Ishikawa (cell line): ENCODE data around the gene CASTOR2.

ENCODE experiments used
- CEBPB ChIP-seq: IDR thresholded peaks from 2 replicates; pipeline ENCODE4 v1.6.1; 2012
- EGR1 ChIP-seq: IDR thresholded peaks from 2 replicates; pipeline ENCODE4 v1.6.1; 2012
- EP300 ChIP-seq: IDR thresholded peaks from 2 replicates; pipeline ENCODE4 v1.6.1; 2012; ENCODE audit warnings: borderline replicate concordance
- FOXM1 ChIP-seq: IDR thresholded peaks from 2 replicates; pipeline ENCODE4 v1.6.1; 2012; ENCODE audit warnings: low read depth, borderline replicate concordance
- MAX ChIP-seq: IDR thresholded peaks from 2 replicates; pipeline ENCODE4 v1.6.1; 2012
- NFIC ChIP-seq: IDR thresholded peaks from 2 replicates; pipeline ENCODE4 v1.6.1; 2012
- RAD21 ChIP-seq: IDR thresholded peaks from 2 replicates; pipeline ENCODE4 v1.6.1; 2012; ENCODE audit warnings: low read depth
- REST ChIP-seq: IDR thresholded peaks from 2 replicates; pipeline ENCODE4 v1.6.1; 2012; ENCODE audit warnings: low read depth, mild to moderate bottlenecking
- TAF1 ChIP-seq: IDR thresholded peaks from 2 replicates; pipeline ENCODE4 v1.6.1; 2012; ENCODE audit warnings: low read depth, mild to moderate bottlenecking
- TCF12 ChIP-seq: IDR thresholded peaks from 2 replicates; pipeline ENCODE4 v1.6.1; 2012; ENCODE audit warnings: low read depth
- YY1 ChIP-seq: IDR thresholded peaks from 2 replicates; pipeline ENCODE4 v1.6.1; 2012; ENCODE audit warnings: low read depth
- TF ChIP-seq, protein P1 (sequence below): IDR thresholded peaks from 2 replicates; pipeline ENCODE4 v1.6.1; 2012

DNA sequence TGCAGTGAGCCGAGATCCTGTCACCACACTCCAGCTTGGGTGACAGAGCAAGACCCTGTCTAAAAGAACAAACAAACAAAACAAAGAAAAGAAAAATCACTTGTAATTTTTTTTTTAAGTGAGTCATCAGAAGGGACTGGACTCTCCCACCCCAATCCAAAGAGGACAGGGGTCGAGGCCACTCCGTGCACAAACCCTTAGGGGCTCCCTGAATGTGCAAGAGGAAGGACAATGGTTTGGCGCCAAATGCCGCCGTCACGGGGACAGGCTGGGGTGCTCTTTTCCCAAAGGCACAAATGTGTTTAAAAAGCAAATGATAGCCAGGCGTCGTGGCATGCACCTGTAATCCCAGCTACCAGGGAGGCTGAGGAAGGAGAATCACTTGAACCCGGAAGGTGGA lies 85.3 kb downstream of the CASTOR2 start:
- no peak for TF ChIP-seq REST
- TF ChIP-seq YY1, result no peak
- TF ChIP-seq MAX, result no peak
- TF ChIP-seq EP300, result no peak
- no peak for TF ChIP-seq RAD21
- TF ChIP-seq TCF12, result no peak
- TF ChIP-seq TAF1, result no peak
- TF ChIP-seq, protein P1, sequence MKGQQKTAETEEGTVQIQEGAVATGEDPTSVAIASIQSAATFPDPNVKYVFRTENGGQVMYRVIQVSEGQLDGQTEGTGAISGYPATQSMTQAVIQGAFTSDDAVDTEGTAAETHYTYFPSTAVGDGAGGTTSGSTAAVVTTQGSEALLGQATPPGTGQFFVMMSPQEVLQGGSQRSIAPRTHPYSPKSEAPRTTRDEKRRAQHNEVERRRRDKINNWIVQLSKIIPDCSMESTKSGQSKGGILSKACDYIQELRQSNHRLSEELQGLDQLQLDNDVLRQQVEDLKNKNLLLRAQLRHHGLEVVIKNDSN, result no peak
- no peak for TF ChIP-seq FOXM1
- no peak for TF ChIP-seq EGR1
- TF ChIP-seq CEBPB, result no peak
- TF ChIP-seq NFIC, result no peak
